Osteoblast (primary cell): ENCODE measurements around the gene ENO4. TPM values are rescaled to one million over a fixed set of nuclear protein-coding genes. Genes with fewer than 3 reads are reported as not detected.

Source experiments
- DNase-seq: peaks from one replicate; pipeline ENCODE4 v3.0.0; 2011; ENCODE audit warnings: low spot score, mixed read lengths; ENCODE audit not compliant: insufficient read length; ENCODE audit errors: missing footprints
- H2AFZ ChIP-seq: 2 replicates; pipeline ENCODE4 v1.6.0; 2011; ENCODE audit warnings: mild to moderate bottlenecking, low read length
- H3K27ac ChIP-seq: 2 replicates; pipeline ENCODE4 v1.5.1; 2011; ENCODE audit warnings: mild to moderate bottlenecking, low read depth, low read length, moderate library complexity
- H3K27me3 ChIP-seq: 2 replicates; pipeline ENCODE4 v1.6.0; 2012; ENCODE audit warnings: mild to moderate bottlenecking, control low read depth, inconsistent platforms, low read length, moderate library complexity; ENCODE audit not compliant: insufficient read depth
- H3K36me3 ChIP-seq: 2 replicates; pipeline ENCODE4 v1.5.1; 2011; ENCODE audit warnings: mild to moderate bottlenecking, low read length, control low read depth, moderate library complexity; ENCODE audit not compliant: insufficient read depth
- H3K4me1 ChIP-seq: 2 replicates; pipeline ENCODE4 v1.5.1; 2011; ENCODE audit warnings: mild to moderate bottlenecking, low read length, control low read depth, moderate library complexity; ENCODE audit not compliant: insufficient read depth
- H3K4me2 ChIP-seq: 2 replicates; pipeline ENCODE4 v1.6.0; 2011; ENCODE audit warnings: mild to moderate bottlenecking, low read length; ENCODE audit not compliant: insufficient read depth
- H3K4me3 ChIP-seq: fragments of 200-600 bp; sonication (generic); 3 replicates; pipeline ENCODE4 v1.5.1; 2012; ENCODE audit warnings: mild to moderate bottlenecking, low read length, inconsistent platforms; ENCODE audit not compliant: insufficient read depth
- H3K79me2 ChIP-seq: 2 replicates; pipeline ENCODE4 v1.6.0; 2012; ENCODE audit warnings: mild to moderate bottlenecking, low read length, control low read depth, inconsistent platforms; ENCODE audit not compliant: insufficient read depth
- H3K9me3 ChIP-seq: 2 replicates; pipeline ENCODE4 v1.5.1; 2011; ENCODE audit warnings: low read depth, low read length, control low read depth
- H4K20me1 ChIP-seq: 2 replicates; pipeline ENCODE4 v1.6.0; 2012; ENCODE audit warnings: mild to moderate bottlenecking, low read length, control low read depth; ENCODE audit not compliant: insufficient read depth
- total RNA-seq: library from RNA; depleted of rRNA; stranded (reverse); fragments of >200 nt; gene quantifications from 2 replicates; pipeline ENCODE4 v1.2.3, GENCODE V29; 2012
- TF ChIP-seq, protein P1 (sequence below): IDR thresholded peaks from 2 replicates; pipeline ENCODE4 v1.5.1; 2011; ENCODE audit warnings: mild to moderate bottlenecking, low read depth, low read length, moderate library complexity; ENCODE audit errors: extremely low read depth

The ENO4 gene
- total RNA-seq, 1 donor: 0.36 TPM

GRCh38 chr10:116826803-116827202 lies 22.5 kb upstream of the ENO4 start:
- Histone ChIP-seq H3K36me3 (no peaks in the 10 kb centered on the region), H3K9me3 (no peaks in the 10 kb centered on the region), H3K27ac (no peak overlapping the region), H3K27me3 (no peaks in the 10 kb centered on the region), H3K4me3 (no peak overlapping the region), H3K4me2 (peak overlapping the region; percentile 26), H2AFZ (no peak overlapping the region), H3K4me1 (peaks cover 3% of the 10 kb centered on the region), H4K20me1 (no peaks in the 10 kb centered on the region), H3K79me2 (no peaks in the 10 kb centered on the region)
- TF ChIP-seq, protein P1, sequence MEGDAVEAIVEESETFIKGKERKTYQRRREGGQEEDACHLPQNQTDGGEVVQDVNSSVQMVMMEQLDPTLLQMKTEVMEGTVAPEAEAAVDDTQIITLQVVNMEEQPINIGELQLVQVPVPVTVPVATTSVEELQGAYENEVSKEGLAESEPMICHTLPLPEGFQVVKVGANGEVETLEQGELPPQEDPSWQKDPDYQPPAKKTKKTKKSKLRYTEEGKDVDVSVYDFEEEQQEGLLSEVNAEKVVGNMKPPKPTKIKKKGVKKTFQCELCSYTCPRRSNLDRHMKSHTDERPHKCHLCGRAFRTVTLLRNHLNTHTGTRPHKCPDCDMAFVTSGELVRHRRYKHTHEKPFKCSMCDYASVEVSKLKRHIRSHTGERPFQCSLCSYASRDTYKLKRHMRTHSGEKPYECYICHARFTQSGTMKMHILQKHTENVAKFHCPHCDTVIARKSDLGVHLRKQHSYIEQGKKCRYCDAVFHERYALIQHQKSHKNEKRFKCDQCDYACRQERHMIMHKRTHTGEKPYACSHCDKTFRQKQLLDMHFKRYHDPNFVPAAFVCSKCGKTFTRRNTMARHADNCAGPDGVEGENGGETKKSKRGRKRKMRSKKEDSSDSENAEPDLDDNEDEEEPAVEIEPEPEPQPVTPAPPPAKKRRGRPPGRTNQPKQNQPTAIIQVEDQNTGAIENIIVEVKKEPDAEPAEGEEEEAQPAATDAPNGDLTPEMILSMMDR: no peak
- peak; percentile 91 for DNase-seq

DNA sequence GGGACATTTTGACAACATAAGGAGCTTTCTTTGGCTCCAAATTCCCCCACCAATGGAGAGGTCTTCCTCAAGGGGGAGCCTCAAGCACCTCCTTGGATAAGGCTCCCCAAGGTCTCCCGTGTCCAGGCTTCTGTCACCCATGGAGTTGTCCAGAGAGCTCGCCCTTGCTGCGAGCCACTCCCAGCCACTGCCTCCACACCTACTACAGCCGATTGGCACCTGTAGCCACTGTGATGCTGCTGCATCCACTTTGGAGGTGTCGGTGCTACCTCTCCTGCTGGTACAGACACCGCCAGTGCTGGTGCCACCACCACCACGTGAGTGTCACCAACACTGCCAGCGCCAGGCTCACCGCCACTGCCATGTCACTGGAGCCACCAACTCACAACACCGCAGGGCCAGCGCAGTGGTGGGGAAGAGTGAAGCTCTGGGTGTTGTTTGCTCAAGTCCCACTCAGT lies 22.1 kb upstream of the ENO4 start:
- H3K9me3 ChIP-seq: no peaks in the 10 kb centered on the region
- DNase-seq: no peak
- H3K4me1 ChIP-seq: peaks cover 3% of the 10 kb centered on the region
- no peak overlapping the region for H3K4me3 ChIP-seq
- TF ChIP-seq, protein P1: no peak
- no peaks in the 10 kb centered on the region for H4K20me1 ChIP-seq
- H3K27me3 ChIP-seq: no peaks in the 10 kb centered on the region
- no peaks in the 10 kb centered on the region for H3K79me2 ChIP-seq
- H3K36me3 ChIP-seq: no peaks in the 10 kb centered on the region
- H3K27ac ChIP-seq: no peak overlapping the region
- H3K4me2 ChIP-seq: no peak overlapping the region
- no peak overlapping the region for H2AFZ ChIP-seq

- Histone ChIP-seq H3K9me3 (no peaks in the 10 kb centered on the region), H3K4me2 (no peak overlapping the region), H3K27ac (no peak overlapping the region), H3K4me1 (peaks cover 3% of the 10 kb centered on the region), H3K79me2 (no peaks in the 10 kb centered on the region), H3K27me3 (no peaks in the 10 kb centered on the region), H4K20me1 (no peaks in the 10 kb centered on the region), H3K4me3 (no peak overlapping the region), H3K36me3 (no peaks in the 10 kb centered on the region), H2AFZ (no peak overlapping the region)
- TF ChIP-seq, protein P1: no peak
- DNase-seq: no peak
Observed at GRCh38 chr10:116828116-116828515, 21.2 kb upstream of the ENO4 start.

- TF ChIP-seq, protein P1: no peak
- no peak overlapping the region for H2AFZ ChIP-seq
- DNase-seq: no peak
- H3K27ac ChIP-seq: no peak overlapping the region
- no peaks in the 10 kb centered on the region for H3K36me3 ChIP-seq
- H3K9me3 ChIP-seq: no peaks in the 10 kb centered on the region
- H4K20me1 ChIP-seq: no peaks in the 10 kb centered on the region
- H3K4me3 ChIP-seq: no peak overlapping the region
- no peaks in the 10 kb centered on the region for H3K79me2 ChIP-seq
- peaks cover 3% of the 10 kb centered on the region for H3K4me1 ChIP-seq
- no peaks in the 10 kb centered on the region for H3K27me3 ChIP-seq
- no peak overlapping the region for H3K4me2 ChIP-seq
Observed at GRCh38 chr10:116829711-116830110, 19.6 kb upstream of the ENO4 start.
